Tibial nerve (tissue), 4 donors: ENCODE measurements around the gene DGLUCY. TPM values are rescaled to one million over a fixed set of nuclear protein-coding genes. Genes with fewer than 3 reads are reported as not detected.

ENCODE experiments used
- DNase-seq, 2 donors: peaks; one replicate each; pipeline ENCODE4 v3.0.0-alpha.2; 2019; ENCODE audit warnings: low spot score in 2 of 2
- H3K27ac ChIP-seq, 4 donors: fragments of 200-600 bp; sonication (generic) in 3 of 4; one replicate each; pipeline ENCODE4 v1.5.1; 2017 to 2019; ENCODE audit warnings: mild to moderate bottlenecking in 1 of 4
- H3K27me3 ChIP-seq, 2 donors: fragments of 200-600 bp; sonication (generic) in 1 of 2; one replicate each; pipeline versions ENCODE4 v1.5.1 to v1.6.0; 2017 to 2019
- H3K36me3 ChIP-seq, 3 donors: fragments of 200-600 bp; sonication (generic); one replicate each; pipeline ENCODE4 v1.5.1; 2018 to 2019
- H3K4me1 ChIP-seq, 4 donors: fragments of 200-600 bp; sonication (generic) in 3 of 4; one replicate each; pipeline ENCODE4 v1.5.1; 2017 to 2019
- H3K4me3 ChIP-seq, 4 donors: fragments of 200-600 bp; sonication (generic) in 3 of 4; one replicate each; pipeline ENCODE4 v1.5.1; 2017 to 2019; ENCODE audit warnings: mild to moderate bottlenecking in 1 of 4, moderate library complexity in 1 of 4
- H3K9me3 ChIP-seq, 4 donors: fragments of 200-600 bp; sonication (generic) in 3 of 4; one replicate each; pipeline ENCODE4 v1.5.1; 2017 to 2019
- EP300 ChIP-seq, 2 donors: sonication (generic); formaldehyde crosslinking; IDR thresholded peaks; one replicate each; pipeline ENCODE4 v1.6.1; 2017; ENCODE audit warnings: antibody characterized with exemption in 2 of 2, mild to moderate bottlenecking in 1 of 2
- POLR2A ChIP-seq, 2 donors: fragments of 450-650 bp; IDR thresholded peaks; one replicate each; pipeline ENCODE4 v1.6.1; 2017; ENCODE audit warnings: antibody characterized with exemption in 2 of 2, mild to moderate bottlenecking in 2 of 2, moderate library complexity in 2 of 2
- WGBS, 2 donors: methylation state at CpG; one replicate each; pipeline ENCODE4 v1.1.5; 2018; 5-methylcytosine and 5-hydroxymethylcytosine counted together
- total RNA-seq, 4 donors: library from RNA; depleted of rRNA; stranded (reverse); fragments of >200 nt; gene quantifications; one replicate each; pipeline ENCODE4 v1.1.0, GENCODE V29; 2016
- TF ChIP-seq, protein P1 (sequence below), 5 experiments: fragments of 200-600 bp in 3 of 5; fragments of 450-650 bp in 2 of 5; sonication (generic) in 3 of 5; IDR thresholded peaks; one replicate each; pipeline ENCODE4 v1.5.1; 2016 to 2019; ENCODE audit warnings: antibody characterized with exemption in 5 of 5, mild to moderate bottlenecking in 3 of 5, moderate library complexity in 2 of 5

Gene DGLUCY
- total RNA-seq, 4 donors from 2014 or later, result 41.6 to 55.5 (median 46.5) TPM

DNA sequence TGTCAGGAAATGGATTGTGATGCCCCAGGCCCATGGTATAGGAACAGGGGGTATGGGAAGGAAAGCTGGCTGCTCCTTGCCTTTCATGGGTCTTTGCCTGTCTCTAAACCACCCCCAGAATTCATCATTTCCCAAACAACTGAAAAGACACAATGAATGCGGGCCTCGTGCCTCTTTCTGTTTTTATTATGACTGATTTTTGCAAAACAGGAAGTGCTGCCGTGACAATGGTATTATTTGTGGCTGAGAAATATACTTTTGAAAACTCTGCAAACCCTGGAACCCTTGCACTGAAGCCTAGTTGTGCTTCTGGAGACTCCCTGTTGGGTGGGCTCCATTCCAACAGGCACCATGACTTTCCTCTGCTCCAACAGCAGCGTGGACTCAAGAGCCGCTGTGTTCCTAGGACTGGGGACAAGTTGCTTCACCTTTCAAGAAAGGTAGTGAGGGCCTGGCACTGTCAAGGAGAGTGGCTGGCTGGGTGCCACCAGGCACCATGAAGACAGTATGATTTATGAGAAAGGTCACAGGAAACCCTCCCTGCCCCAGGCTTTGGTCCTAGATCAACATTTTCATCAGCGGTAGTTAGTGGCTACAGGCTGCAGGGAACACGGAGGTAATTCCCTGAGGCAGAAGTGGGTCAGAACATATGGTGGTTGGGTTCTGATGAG, 4.8 kb upstream of the DGLUCY start:
- Histone ChIP-seq H3K4me1 (peaks cover 0 to 39% (median 16%) of the 10 kb centered on the region in 4 donors), H3K9me3 (no peaks in the 10 kb centered on the region), H3K4me3 (no peak overlapping the region), H3K27me3 (no peaks in the 10 kb centered on the region), H3K36me3 (no peaks in the 10 kb centered on the region), H3K27ac (peak overlapping the region in 3 of 4 donors; percentile 6 to 63 (median 59))
- TF ChIP-seq POLR2A (IDR thresholded peaks at IDR 0.05), result no peak
- TF ChIP-seq, protein P1, sequence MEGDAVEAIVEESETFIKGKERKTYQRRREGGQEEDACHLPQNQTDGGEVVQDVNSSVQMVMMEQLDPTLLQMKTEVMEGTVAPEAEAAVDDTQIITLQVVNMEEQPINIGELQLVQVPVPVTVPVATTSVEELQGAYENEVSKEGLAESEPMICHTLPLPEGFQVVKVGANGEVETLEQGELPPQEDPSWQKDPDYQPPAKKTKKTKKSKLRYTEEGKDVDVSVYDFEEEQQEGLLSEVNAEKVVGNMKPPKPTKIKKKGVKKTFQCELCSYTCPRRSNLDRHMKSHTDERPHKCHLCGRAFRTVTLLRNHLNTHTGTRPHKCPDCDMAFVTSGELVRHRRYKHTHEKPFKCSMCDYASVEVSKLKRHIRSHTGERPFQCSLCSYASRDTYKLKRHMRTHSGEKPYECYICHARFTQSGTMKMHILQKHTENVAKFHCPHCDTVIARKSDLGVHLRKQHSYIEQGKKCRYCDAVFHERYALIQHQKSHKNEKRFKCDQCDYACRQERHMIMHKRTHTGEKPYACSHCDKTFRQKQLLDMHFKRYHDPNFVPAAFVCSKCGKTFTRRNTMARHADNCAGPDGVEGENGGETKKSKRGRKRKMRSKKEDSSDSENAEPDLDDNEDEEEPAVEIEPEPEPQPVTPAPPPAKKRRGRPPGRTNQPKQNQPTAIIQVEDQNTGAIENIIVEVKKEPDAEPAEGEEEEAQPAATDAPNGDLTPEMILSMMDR (IDR thresholded peaks at IDR 0.05), result no peak
- no peak for TF ChIP-seq EP300 (IDR thresholded peaks at IDR 0.05)
- no peak for DNase-seq
- 30 to 43% methylated on average over 7 of the region's 7 CpGs for WGBS, 2 donors

DNA sequence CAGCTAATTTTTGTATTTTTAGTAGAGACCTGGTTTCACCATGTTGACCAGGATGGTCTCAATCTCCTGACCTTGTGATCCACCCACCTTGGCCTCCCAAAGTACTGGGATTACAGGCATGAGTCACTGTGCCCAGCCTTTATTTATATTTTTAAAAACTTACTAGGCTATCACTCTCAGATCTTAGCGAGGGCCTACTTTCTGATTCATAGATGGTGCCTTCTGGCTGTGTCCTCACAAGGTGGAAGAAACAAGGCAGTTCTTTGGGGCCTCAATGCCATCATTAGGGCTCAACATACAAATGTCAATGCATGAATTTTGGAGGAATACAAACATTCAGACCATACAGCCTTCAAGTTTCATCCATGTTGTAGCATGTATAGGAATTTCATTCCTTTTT, 2.4 kb upstream of the DGLUCY start:
- no peaks in the 10 kb centered on the region for H3K36me3 ChIP-seq
- no peak for DNase-seq
- H3K4me3 ChIP-seq, result no peak overlapping the region
- peak overlapping the region in 1 of 4 donors; percentile 91 for H3K27ac ChIP-seq
- no peaks in the 10 kb centered on the region for H3K27me3 ChIP-seq
- 96 to 100% methylated on average over 1 of the region's 1 CpG for WGBS, 2 donors
- H3K9me3 ChIP-seq, result no peaks in the 10 kb centered on the region
- H3K4me1 ChIP-seq, result peaks cover 0 to 57% (median 25%) of the 10 kb centered on the region in 4 donors
- no peak for TF ChIP-seq POLR2A (IDR thresholded peaks at IDR 0.05)
- TF ChIP-seq EP300 (IDR thresholded peaks at IDR 0.05), result no peak
- TF ChIP-seq, protein P1 (IDR thresholded peaks at IDR 0.05), result no peak

DNA sequence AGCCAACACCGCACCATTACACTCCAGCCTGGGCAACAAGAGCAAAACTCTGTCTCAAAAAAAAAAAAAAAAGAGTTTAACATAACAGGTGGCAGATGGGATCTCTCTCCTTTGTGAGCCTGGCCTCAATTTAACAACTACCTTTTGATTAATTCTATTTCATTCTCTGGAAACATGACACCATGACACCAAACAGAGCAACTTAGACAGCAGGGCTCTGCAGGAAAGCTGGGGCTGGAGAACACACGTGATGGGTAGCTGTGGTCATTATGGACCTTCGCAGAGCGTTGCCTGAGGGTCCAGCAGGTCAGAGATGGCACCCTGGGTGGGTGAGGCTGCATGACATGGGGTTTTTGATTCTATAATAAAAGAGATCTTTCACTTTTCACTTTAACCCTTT, 1.7 kb upstream of the DGLUCY start:
- H3K27ac ChIP-seq, result peak overlapping the region in 1 of 4 donors; percentile 91
- no peaks in the 10 kb centered on the region for H3K9me3 ChIP-seq

DNA sequence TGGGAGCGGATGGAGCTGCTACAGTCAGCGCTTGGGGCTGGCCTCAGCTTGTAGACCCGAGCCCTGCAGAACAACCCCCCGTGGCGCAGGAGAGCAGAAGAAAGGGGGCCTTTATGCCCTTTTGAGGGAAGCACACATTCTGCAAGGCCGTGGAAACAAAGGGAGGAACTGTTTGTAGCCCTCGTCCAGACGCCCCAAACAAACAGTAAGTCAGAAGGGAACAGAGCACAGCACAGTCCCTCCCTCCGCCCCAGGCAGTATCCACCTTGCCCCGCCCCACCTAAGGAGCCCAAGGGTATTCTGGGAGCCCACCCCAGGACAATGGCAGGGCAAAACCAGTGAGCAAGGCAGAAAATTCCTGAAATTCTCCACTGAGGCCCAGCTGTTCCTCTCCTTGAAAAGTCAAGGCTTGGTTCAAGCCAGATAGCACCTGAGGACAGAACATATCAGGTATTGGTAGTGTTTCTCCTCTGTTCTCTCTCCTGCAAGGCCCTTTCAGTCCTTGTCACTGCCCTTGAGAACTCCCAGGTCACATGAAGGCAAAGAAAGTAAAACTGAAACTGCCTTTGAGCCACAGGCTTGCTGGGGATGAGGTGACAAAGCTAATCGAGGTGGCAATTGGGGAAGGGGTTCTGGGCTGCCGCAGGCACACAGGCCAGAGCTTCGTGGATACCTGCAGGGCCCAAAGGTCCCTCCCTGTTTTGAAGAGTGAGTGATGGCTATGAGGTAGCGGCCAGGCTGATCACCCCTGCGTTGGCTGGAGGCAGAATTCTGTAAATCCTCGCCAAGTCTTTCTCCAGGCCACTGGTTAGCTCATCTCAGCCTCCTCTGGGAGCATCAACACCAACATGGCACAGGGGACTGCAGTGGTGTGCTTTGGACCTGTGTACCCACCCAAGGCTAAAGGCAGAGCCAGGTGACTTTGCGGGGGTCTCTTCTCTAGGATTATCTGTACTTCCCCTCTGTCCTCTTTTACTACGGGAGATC, 499 bp downstream of the DGLUCY start:
- H3K27me3 ChIP-seq, result no peaks in the 10 kb centered on the region
- WGBS, 2 donors, result 9 to 17% methylated on average over 18 of the region's 18 CpGs
- peaks cover 0 to 16% (median 0%) of the 10 kb centered on the region in 3 donors for H3K36me3 ChIP-seq
- TF ChIP-seq, protein P1 (IDR thresholded peaks at IDR 0.05), result no peak
- peak; percentile 11 to 68 for TF ChIP-seq EP300 (IDR thresholded peaks at IDR 0.05)
- peak in 1 of 2 donors; percentile 59 for TF ChIP-seq POLR2A (IDR thresholded peaks at IDR 0.05)
- H3K9me3 ChIP-seq, result no peaks in the 10 kb centered on the region
- peak overlapping the region; percentile 24 to 67 (median 60) for H3K4me3 ChIP-seq
- H3K27ac ChIP-seq, result peak overlapping the region; percentile 78 to 96 (median 90)
- H3K4me1 ChIP-seq, result peaks cover 0 to 52% (median 24%) of the 10 kb centered on the region in 4 donors
- peak; percentile 53 to 64 for DNase-seq

More for the DNA sequence above, 1.7 kb upstream of the DGLUCY start:
- Histone ChIP-seq H3K36me3 (no peaks in the 10 kb centered on the region), H3K4me3 (no peak overlapping the region), H3K4me1 (peaks cover 0 to 64% (median 29%) of the 10 kb centered on the region in 4 donors), H3K27me3 (no peaks in the 10 kb centered on the region)
- no peak for DNase-seq
- no peak for TF ChIP-seq EP300 (IDR thresholded peaks at IDR 0.05)
- TF ChIP-seq, protein P1 (IDR thresholded peaks at IDR 0.05), result no peak
- no peak for TF ChIP-seq POLR2A (IDR thresholded peaks at IDR 0.05)
- WGBS, 2 donors, result 76 to 87% methylated on average over 4 of the region's 4 CpGs
